ENCODE results near the gene GPRIN3. TPM values are rescaled to one million over a fixed set of nuclear protein-coding genes. Genes with fewer than 3 reads are reported as not detected.

Gene GPRIN3
- total and polyA plus RNA-seq, 7 donors: 1.6 to 4.6 (median 1.8) TPM

GRCh38 chr4:89331197-89331596 lies 23.6 kb upstream of the GPRIN3 start:
- intact Hi-C loops (cut with DNase I): no loop called here
- Histone ChIP-seq H3K27me3 (no peaks in the 10 kb centered on the region), H3K9me3 (no peaks in the 10 kb centered on the region), H3K4me1 (no peaks in the 10 kb centered on the region), H3K4me3 (no peak overlapping the region), H3K36me3 (no peaks in the 10 kb centered on the region), H3K27ac (no peak overlapping the region)
- WGBS, 2 donors: 83 to 86% methylated on average over 2 of the region's 2 CpGs
- no peak for DNase-seq
- TF ChIP-seq EP300 (IDR thresholded peaks at IDR 0.05) (no peak), POLR2A (IDR thresholded peaks at IDR 0.05) (no peak), POLR2AphosphoS5 (IDR thresholded peaks at IDR 0.05) (no peak)
- TF ChIP-seq, protein P1, sequence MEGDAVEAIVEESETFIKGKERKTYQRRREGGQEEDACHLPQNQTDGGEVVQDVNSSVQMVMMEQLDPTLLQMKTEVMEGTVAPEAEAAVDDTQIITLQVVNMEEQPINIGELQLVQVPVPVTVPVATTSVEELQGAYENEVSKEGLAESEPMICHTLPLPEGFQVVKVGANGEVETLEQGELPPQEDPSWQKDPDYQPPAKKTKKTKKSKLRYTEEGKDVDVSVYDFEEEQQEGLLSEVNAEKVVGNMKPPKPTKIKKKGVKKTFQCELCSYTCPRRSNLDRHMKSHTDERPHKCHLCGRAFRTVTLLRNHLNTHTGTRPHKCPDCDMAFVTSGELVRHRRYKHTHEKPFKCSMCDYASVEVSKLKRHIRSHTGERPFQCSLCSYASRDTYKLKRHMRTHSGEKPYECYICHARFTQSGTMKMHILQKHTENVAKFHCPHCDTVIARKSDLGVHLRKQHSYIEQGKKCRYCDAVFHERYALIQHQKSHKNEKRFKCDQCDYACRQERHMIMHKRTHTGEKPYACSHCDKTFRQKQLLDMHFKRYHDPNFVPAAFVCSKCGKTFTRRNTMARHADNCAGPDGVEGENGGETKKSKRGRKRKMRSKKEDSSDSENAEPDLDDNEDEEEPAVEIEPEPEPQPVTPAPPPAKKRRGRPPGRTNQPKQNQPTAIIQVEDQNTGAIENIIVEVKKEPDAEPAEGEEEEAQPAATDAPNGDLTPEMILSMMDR (IDR thresholded peaks at IDR 0.05): no peak

GRCh38 chr4:89329280-89329679 lies 21.7 kb upstream of the GPRIN3 start:
- no peak overlapping the region for H3K4me3 ChIP-seq
- intact Hi-C loops (cut with DNase I): no loop called here
- no peak overlapping the region for H3K27ac ChIP-seq
- TF ChIP-seq, protein P1 (IDR thresholded peaks at IDR 0.05): no peak
- TF ChIP-seq POLR2AphosphoS5 (IDR thresholded peaks at IDR 0.05) (no peak), EP300 (IDR thresholded peaks at IDR 0.05) (no peak), POLR2A (IDR thresholded peaks at IDR 0.05) (no peak)
- no peaks in the 10 kb centered on the region for H3K9me3 ChIP-seq
- no peak for DNase-seq
- WGBS, 2 donors: 86 to 96% methylated on average over 1 of the region's 1 CpG
- H3K36me3 ChIP-seq: no peaks in the 10 kb centered on the region
- H3K4me1 ChIP-seq: no peaks in the 10 kb centered on the region
- H3K27me3 ChIP-seq: no peaks in the 10 kb centered on the region

DNA sequence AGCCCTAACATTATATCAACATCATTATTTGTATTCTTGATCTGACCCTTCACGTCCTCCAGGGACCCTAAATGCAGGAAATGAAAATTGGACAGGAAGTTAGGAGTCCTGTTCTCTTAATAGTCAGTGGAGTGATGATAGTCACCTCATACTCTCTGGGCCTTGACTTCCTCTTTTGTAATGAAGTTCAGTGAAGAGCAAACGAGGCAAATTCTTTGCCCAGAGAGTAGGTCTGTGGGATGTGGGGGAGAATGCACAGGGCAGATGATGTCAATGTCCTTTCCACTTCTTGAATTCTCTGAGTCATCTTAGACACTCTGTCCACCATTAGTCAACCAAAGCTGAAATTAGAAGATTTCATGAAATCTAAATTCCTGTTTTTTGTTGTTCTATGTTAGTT lies 17.1 kb upstream of the GPRIN3 start:
- intact Hi-C loops (cut with DNase I): no loop called here
- no peak overlapping the region for H3K4me3 ChIP-seq
- no peaks in the 10 kb centered on the region for H3K4me1 ChIP-seq
- WGBS, 2 donors: 52 to 70% methylated on average over 2 of the region's 2 CpGs
- TF ChIP-seq EP300 (IDR thresholded peaks at IDR 0.05) (no peak), POLR2AphosphoS5 (IDR thresholded peaks at IDR 0.05) (no peak), POLR2A (IDR thresholded peaks at IDR 0.05) (no peak)
- TF ChIP-seq, protein P1 (IDR thresholded peaks at IDR 0.05): no peak
- no peaks in the 10 kb centered on the region for H3K9me3 ChIP-seq
- H3K27ac ChIP-seq: no peak overlapping the region
- DNase-seq: no peak
- no peaks in the 10 kb centered on the region for H3K36me3 ChIP-seq
- H3K27me3 ChIP-seq: no peaks in the 10 kb centered on the region

GRCh38 chr4:89322671-89323070 lies 15.1 kb upstream of the GPRIN3 start:
- DNase-seq: no peak
- no peak overlapping the region for H3K4me3 ChIP-seq
- H3K36me3 ChIP-seq: no peaks in the 10 kb centered on the region
- TF ChIP-seq, protein P1 (IDR thresholded peaks at IDR 0.05): no peak
- TF ChIP-seq POLR2AphosphoS5 (IDR thresholded peaks at IDR 0.05) (no peak), EP300 (IDR thresholded peaks at IDR 0.05) (no peak), POLR2A (IDR thresholded peaks at IDR 0.05) (no peak)
- no peaks in the 10 kb centered on the region for H3K9me3 ChIP-seq
- H3K27me3 ChIP-seq: no peaks in the 10 kb centered on the region
- H3K4me1 ChIP-seq: peaks cover 0 to 7% (median 3%) of the 10 kb centered on the region in 4 donors
- H3K27ac ChIP-seq: no peak overlapping the region
- intact Hi-C loops (cut with DNase I): no loop called here

DNA sequence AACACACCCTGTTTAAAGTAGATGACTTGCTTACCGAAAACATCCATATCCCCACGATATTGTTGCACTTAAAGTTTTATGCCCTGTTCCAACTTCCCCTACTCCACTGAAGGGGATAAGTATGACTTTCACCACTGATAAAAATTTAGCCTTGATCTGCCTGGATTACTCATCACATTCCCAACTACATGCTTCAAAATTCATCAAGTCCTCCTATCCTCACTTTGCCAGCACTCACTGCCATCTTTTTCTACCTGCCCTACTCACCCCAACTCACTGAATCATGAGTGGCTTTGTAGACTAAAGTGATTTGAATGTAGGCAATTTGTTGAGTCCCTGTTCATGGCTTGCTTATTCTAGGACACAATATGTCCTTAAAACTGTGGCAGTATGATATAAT lies 12.2 kb upstream of the GPRIN3 start:
- Histone ChIP-seq H3K36me3 (no peaks in the 10 kb centered on the region), H3K9me3 (no peaks in the 10 kb centered on the region), H3K27me3 (no peaks in the 10 kb centered on the region), H3K4me1 (peaks cover 0 to 14% (median 3%) of the 10 kb centered on the region in 4 donors), H3K27ac (no peak overlapping the region), H3K4me3 (no peak overlapping the region)
- no peak for TF ChIP-seq POLR2AphosphoS5 (IDR thresholded peaks at IDR 0.05)
- no peak for TF ChIP-seq EP300 (IDR thresholded peaks at IDR 0.05)
- TF ChIP-seq, protein P1 (IDR thresholded peaks at IDR 0.05): no peak
- TF ChIP-seq POLR2A (IDR thresholded peaks at IDR 0.05): no peak
- no peak for DNase-seq
- intact Hi-C loops (cut with DNase I): loop anchor here (10.0 kb wide), 1 partner anchor 545 kb away; no protein-coding TSS in a partner anchor
- WGBS, 2 donors: 94 to 95% methylated on average over 2 of the region's 2 CpGs
